WTC11 (cell line): ENCODE results near the gene KRTAP5-1. TPM values are rescaled to one million over a fixed set of nuclear protein-coding genes. Genes with fewer than 3 reads are reported as not detected.

Experiments used
- ATAC-seq: fragments of 200-7000 bp; cut with Tn5 transposase; 2 replicates; pipeline ENCODE4 v1.10.0; 2021; ENCODE audit warnings: mild to moderate bottlenecking, moderate library complexity
- CTCF ChIA-PET: fragments of 300-600 bp; sonication (Branson Sonifier 250); formaldehyde crosslinking; loops from one replicate; lab custom pipeline; 2021; ENCODE audit warnings: antibody characterized with exemption; lab: Charles Lee
- POLR2A ChIA-PET: fragments of 350-600 bp; sonication (Branson Sonifier 250); formaldehyde crosslinking; loops from one replicate; lab custom pipeline; 2021; ENCODE audit warnings: antibody characterized with exemption; lab: Charles Lee
- DNase-seq: peaks from one replicate; pipeline ENCODE4 v3.0.0; 2021; ENCODE audit warnings: low spot score
- H3K27ac Mint-ChIP-seq: 2 replicates; pipeline ENCODE4 v1.8.0; 2021; ENCODE audit warnings: mixed read lengths
- H3K27me3 Mint-ChIP-seq: 2 replicates; pipeline ENCODE4 v1.8.0; 2021; ENCODE audit warnings: low read depth, mild to moderate bottlenecking, moderate library complexity, mixed read lengths
- H3K36me3 Mint-ChIP-seq: 2 replicates; pipeline ENCODE4 v1.8.0; 2021; ENCODE audit warnings: mixed read lengths
- H3K4me1 Mint-ChIP-seq: 2 replicates; pipeline ENCODE4 v1.8.0; 2022; ENCODE audit warnings: mixed read lengths
- H3K4me3 Mint-ChIP-seq: 2 replicates; pipeline ENCODE4 v1.8.0; 2021; ENCODE audit warnings: mild to moderate bottlenecking, moderate library complexity, mixed read lengths
- H3K9me3 Mint-ChIP-seq: 2 replicates; pipeline ENCODE4 v1.8.0; 2021; ENCODE audit warnings: mixed read lengths
- ARID4B ChIP-seq: sonication (generic); formaldehyde crosslinking; IDR thresholded peaks from 2 replicates; pipeline ENCODE4 v1.8.0; 2023; ENCODE audit warnings: missing genetic modification reagents, mild to moderate bottlenecking, borderline replicate concordance
- ATF1 ChIP-seq: sonication (generic); formaldehyde crosslinking; IDR thresholded peaks from 2 replicates; pipeline ENCODE4 v1.8.1; 2023; ENCODE audit warnings: mild to moderate bottlenecking, moderate library complexity, missing genetic modification reagents
- ATF3 ChIP-seq: sonication (generic); formaldehyde crosslinking; conservative IDR thresholded peaks from 2 replicates; pipeline ENCODE4 v1.8.1; 2022; ENCODE audit warnings: mild to moderate bottlenecking, missing genetic modification reagents
- CREM ChIP-seq: sonication (generic); formaldehyde crosslinking; IDR thresholded peaks from 2 replicates; pipeline ENCODE4 v1.8.1; 2022; ENCODE audit warnings: mild to moderate bottlenecking, missing genetic modification reagents, moderate library complexity
- ELF4 ChIP-seq: sonication (generic); formaldehyde crosslinking; IDR thresholded peaks from 2 replicates; pipeline ENCODE4 v1.8.1; 2022; ENCODE audit warnings: low read depth, mild to moderate bottlenecking, moderate library complexity, missing genetic modification reagents
- ESRRA ChIP-seq: sonication (generic); formaldehyde crosslinking; IDR thresholded peaks from 2 replicates; pipeline ENCODE4 v1.8.1; 2022; ENCODE audit warnings: mild to moderate bottlenecking, missing genetic modification reagents, borderline replicate concordance
- ETV6 ChIP-seq: sonication (generic); formaldehyde crosslinking; IDR thresholded peaks from 2 replicates; pipeline ENCODE4 v1.8.1; 2022; ENCODE audit warnings: mild to moderate bottlenecking, missing genetic modification reagents
- FOXK1 ChIP-seq: sonication (generic); formaldehyde crosslinking; IDR thresholded peaks from 2 replicates; pipeline ENCODE4 v1.8.0; 2022; ENCODE audit warnings: mild to moderate bottlenecking, moderate library complexity, missing genetic modification reagents
- GRHL2 ChIP-seq: fragments of 250-450 bp; sonication (Bioruptor Pico); IDR thresholded peaks from 2 replicates; pipeline ENCODE4 v1.8.0; 2022; ENCODE audit warnings: mild to moderate bottlenecking, moderate library complexity; ENCODE audit not compliant: insufficient replicate concordance, severe bottlenecking
- HMGXB4 ChIP-seq: sonication (generic); formaldehyde crosslinking; IDR thresholded peaks from 2 replicates; pipeline ENCODE4 v1.8.1; 2023; ENCODE audit warnings: mild to moderate bottlenecking, moderate library complexity, missing genetic modification reagents
- IRF2 ChIP-seq: sonication (generic); formaldehyde crosslinking; IDR thresholded peaks from 2 replicates; pipeline ENCODE4 v1.8.0; 2022; ENCODE audit warnings: low read depth, missing genetic modification reagents, borderline replicate concordance
- NFE2L1 ChIP-seq: sonication (generic); formaldehyde crosslinking; IDR thresholded peaks from 2 replicates; pipeline ENCODE4 v1.8.1; 2023; ENCODE audit warnings: missing genetic modification reagents
- PRRX2 ChIP-seq: fragments of 250-450 bp; sonication (Bioruptor Pico); IDR thresholded peaks from 2 replicates; pipeline ENCODE4 v1.8.0; 2021; ENCODE audit warnings: mild to moderate bottlenecking
- TEAD1 ChIP-seq: sonication (generic); formaldehyde crosslinking; IDR thresholded peaks from 2 replicates; pipeline ENCODE4 v1.8.0; 2022; ENCODE audit warnings: mild to moderate bottlenecking, missing genetic modification reagents
- TP53 ChIP-seq: sonication (generic); formaldehyde crosslinking; IDR thresholded peaks from 2 replicates; pipeline ENCODE4 v1.8.1; 2023; ENCODE audit warnings: mild to moderate bottlenecking, missing genetic modification reagents
- ZBTB21 ChIP-seq: sonication (generic); formaldehyde crosslinking; IDR thresholded peaks from 2 replicates; pipeline ENCODE4 v1.8.1; 2023; ENCODE audit warnings: mild to moderate bottlenecking, missing genetic modification reagents, borderline replicate concordance
- ZNF416 ChIP-seq: fragments of 250-450 bp; sonication (Bioruptor Pico); IDR thresholded peaks from 2 replicates; pipeline ENCODE4 v1.9.0; 2021; ENCODE audit warnings: mild to moderate bottlenecking, inconsistent platforms
- total RNA-seq: library from RNA; stranded (reverse); gene quantifications from 3 replicates; pipeline ENCODE4 v1.2.3, GENCODE V29; 2021
- TF ChIP-seq, protein P1 (sequence below): sonication (generic); formaldehyde crosslinking; IDR thresholded peaks from 2 replicates; pipeline ENCODE4 v1.8.0; 2022; ENCODE audit warnings: mild to moderate bottlenecking, missing genetic modification reagents
- TF ChIP-seq, protein P2 (sequence below): sonication (generic); formaldehyde crosslinking; IDR thresholded peaks from 2 replicates; pipeline ENCODE4 v1.8.1; 2022; ENCODE audit warnings: low read depth, mild to moderate bottlenecking, moderate library complexity, missing genetic modification reagents, borderline replicate concordance
- TF ChIP-seq, protein P3 (sequence below): fragments of 200-600 bp; IDR thresholded peaks from 2 replicates; pipeline ENCODE4 v1.8.0; 2022; ENCODE audit warnings: antibody characterized with exemption

Gene KRTAP5-1
- total RNA-seq, 1 experiment from 2014 or later, result not detected

DNA sequence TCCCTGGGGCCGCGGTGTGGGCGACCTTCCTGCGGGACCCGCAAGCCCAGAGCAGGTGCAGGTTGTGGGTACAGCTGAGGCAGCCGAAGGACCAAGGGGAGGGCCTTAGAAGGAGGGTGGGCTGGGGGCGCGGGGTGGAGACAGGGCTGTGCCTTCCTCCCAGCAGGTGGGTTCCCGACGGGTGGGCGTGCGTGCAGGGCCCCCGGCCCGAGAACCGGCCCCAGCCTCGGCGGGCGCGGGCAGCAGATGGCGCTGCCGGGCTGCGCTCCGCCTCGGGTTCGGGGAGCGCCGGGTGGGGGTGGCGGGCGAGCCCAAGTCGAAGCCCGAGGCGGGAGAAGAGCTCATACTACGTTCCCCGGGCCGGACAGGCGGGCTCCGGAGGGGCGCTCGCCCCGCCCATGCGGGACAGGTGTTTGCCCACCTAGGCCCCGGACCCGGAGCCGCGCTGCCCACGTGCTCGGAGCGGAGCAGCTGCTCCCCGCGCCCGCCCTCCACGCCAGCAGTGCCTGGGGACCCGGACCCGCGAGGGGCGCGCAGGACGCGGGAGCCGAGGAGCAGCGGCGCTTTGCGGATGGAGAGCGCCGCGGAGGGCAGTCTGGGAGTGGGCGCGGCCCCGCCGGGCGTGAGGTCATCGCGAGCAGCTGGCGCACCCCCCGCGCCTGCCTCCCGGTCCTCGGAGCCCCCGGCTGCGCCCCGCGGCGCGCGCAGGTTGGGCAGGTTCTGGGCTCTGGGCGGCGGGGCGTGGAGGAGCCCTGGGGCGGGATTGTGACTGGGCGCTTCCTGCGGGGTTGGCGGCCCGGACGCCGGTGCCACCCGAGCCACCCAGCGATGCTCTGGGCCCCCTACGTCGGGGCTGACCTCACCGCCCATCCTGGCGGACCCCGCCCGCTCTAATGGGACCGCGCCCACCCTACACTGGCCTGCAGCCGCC lies 38.3 kb downstream of the KRTAP5-1 start:
- Mint-ChIP-seq H3K27me3 (peaks cover 59% of the 10 kb centered on the region), H3K27ac (no peak overlapping the region), H3K9me3 (no peaks in the 10 kb centered on the region), H3K4me3 (peak overlapping the region; percentile 53), H3K4me1 (peaks cover 4% of the 10 kb centered on the region; the same call in 1 of the 2 replicates), H3K36me3 (no peaks in the 10 kb centered on the region)
- DNase-seq (peak; percentile 73), ATAC-seq (peak; percentile 63)
- ChIA-PET POLR2A (interaction anchor here (0.5 to 4.8 kb wide), 6 partner anchors 9 to 48 kb away, joined by 3 to 24 read pairs (median 4); no protein-coding TSS in a partner anchor), CTCF (interaction anchor here (0.6 to 9.7 kb wide), 73 partner anchors 9 to 702 kb away, joined by 3 to 457 read pairs (median 4); partner anchors contain the start of genes BRSK2, DUSP8, KRTAP5-2 and KRTAP5-3)
- TF ChIP-seq ELF4 (CRISPR knock-in tag) (0 out of 2 replicates have a peak, but pooled peaks have one; percentile 38), ZBTB21 (CRISPR knock-in tag) (0 out of 2 replicates have a peak, but pooled peaks have one; percentile 6), ARID4B (CRISPR knock-in tag) (no peak), TEAD1 (CRISPR knock-in tag) (0 out of 2 replicates have a peak, but pooled peaks have one; percentile 28), GRHL2 (CRISPR knock-in tag) (no peak), HMGXB4 (CRISPR knock-in tag) (peak; percentile 86; the same call in 1 of the 2 replicates), ZNF416 (CRISPR knock-in tag) (0 out of 2 replicates have a peak, but pooled peaks have one; percentile 11), ATF3 (CRISPR knock-in tag) (no peak), CREM (0 out of 2 replicates have a peak, but pooled peaks have one; percentile 43), ETV6 (CRISPR knock-in tag) (0 out of 2 replicates have a peak, but pooled peaks have one; percentile 46), IRF2 (CRISPR knock-in tag) (no peak), NFE2L1 (CRISPR knock-in tag) (no peak), ATF1 (CRISPR knock-in tag) (no peak), PRRX2 (no peak), ESRRA (CRISPR knock-in tag) (0 out of 2 replicates have a peak, but pooled peaks have one; percentile 37), FOXK1 (no peak), TP53 (CRISPR knock-in tag) (no peak)
- TF ChIP-seq, protein P1, sequence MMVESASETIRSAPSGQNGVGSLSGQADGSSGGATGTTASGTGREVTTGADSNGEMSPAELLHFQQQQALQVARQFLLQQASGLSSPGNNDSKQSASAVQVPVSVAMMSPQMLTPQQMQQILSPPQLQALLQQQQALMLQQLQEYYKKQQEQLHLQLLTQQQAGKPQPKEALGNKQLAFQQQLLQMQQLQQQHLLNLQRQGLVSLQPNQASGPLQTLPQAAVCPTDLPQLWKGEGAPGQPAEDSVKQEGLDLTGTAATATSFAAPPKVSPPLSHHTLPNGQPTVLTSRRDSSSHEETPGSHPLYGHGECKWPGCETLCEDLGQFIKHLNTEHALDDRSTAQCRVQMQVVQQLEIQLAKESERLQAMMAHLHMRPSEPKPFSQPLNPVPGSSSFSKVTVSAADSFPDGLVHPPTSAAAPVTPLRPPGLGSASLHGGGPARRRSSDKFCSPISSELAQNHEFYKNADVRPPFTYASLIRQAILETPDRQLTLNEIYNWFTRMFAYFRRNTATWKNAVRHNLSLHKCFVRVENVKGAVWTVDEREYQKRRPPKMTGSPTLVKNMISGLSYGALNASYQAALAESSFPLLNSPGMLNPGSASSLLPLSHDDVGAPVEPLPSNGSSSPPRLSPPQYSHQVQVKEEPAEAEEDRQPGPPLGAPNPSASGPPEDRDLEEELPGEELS (CRISPR knock-in tag), result 0 out of 2 replicates have a peak, but pooled peaks have one; percentile 62
- TF ChIP-seq, protein P2, sequence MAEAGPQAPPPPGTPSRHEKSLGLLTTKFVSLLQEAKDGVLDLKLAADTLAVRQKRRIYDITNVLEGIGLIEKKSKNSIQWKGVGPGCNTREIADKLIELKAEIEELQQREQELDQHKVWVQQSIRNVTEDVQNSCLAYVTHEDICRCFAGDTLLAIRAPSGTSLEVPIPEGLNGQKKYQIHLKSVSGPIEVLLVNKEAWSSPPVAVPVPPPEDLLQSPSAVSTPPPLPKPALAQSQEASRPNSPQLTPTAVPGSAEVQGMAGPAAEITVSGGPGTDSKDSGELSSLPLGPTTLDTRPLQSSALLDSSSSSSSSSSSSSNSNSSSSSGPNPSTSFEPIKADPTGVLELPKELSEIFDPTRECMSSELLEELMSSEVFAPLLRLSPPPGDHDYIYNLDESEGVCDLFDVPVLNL (CRISPR knock-in tag), result no peak
- TF ChIP-seq, protein P3, sequence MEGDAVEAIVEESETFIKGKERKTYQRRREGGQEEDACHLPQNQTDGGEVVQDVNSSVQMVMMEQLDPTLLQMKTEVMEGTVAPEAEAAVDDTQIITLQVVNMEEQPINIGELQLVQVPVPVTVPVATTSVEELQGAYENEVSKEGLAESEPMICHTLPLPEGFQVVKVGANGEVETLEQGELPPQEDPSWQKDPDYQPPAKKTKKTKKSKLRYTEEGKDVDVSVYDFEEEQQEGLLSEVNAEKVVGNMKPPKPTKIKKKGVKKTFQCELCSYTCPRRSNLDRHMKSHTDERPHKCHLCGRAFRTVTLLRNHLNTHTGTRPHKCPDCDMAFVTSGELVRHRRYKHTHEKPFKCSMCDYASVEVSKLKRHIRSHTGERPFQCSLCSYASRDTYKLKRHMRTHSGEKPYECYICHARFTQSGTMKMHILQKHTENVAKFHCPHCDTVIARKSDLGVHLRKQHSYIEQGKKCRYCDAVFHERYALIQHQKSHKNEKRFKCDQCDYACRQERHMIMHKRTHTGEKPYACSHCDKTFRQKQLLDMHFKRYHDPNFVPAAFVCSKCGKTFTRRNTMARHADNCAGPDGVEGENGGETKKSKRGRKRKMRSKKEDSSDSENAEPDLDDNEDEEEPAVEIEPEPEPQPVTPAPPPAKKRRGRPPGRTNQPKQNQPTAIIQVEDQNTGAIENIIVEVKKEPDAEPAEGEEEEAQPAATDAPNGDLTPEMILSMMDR, result peak; percentile 76
